ENCODE measurements around the gene RADX. TPM values are rescaled to one million over a fixed set of nuclear protein-coding genes. Genes with fewer than 3 reads are reported as not detected.
A peak's percentile ranks its signal among the peaks of the same experiment; 100 is the strongest.

RADX gene
- total RNA-seq, 2 experiments from 2014 or later = 11.8 to 12.7 TPM

GRCh38 chrX:106692425-106693065 is 80.8 kb downstream of the RADX start:
- intact Hi-C loops (cut with micrococcal nuclease) = no loop called here
- H3K9me3 Mint-ChIP-seq = no peaks in the 10 kb centered on the region
- ChIA-PET POLR2A (no interaction called here), CTCF (no interaction called here)
- no peaks in the 10 kb centered on the region for H3K4me1 Mint-ChIP-seq (ENCODE audit: low read depth)
- no peak overlapping the region for H3K4me3 Mint-ChIP-seq
- no peak for DNase-seq
- no peak overlapping the region for H3K27ac Mint-ChIP-seq
- no peaks in the 10 kb centered on the region for H3K36me3 Mint-ChIP-seq
- H3K27me3 Mint-ChIP-seq = no peaks in the 10 kb centered on the region

GRCh38 chrX:106696502-106696901 is 84.7 kb downstream of the RADX start:
- Mint-ChIP-seq H3K27ac (no peak overlapping the region), H3K4me1 (ENCODE audit: low read depth) (no peaks in the 10 kb centered on the region), H3K36me3 (no peaks in the 10 kb centered on the region), H3K4me3 (no peak overlapping the region), H3K9me3 (no peaks in the 10 kb centered on the region), H3K27me3 (peaks cover 1% of the 10 kb centered on the region)
- ChIA-PET POLR2A (no interaction called here), CTCF (no interaction called here)
- intact Hi-C loops (cut with micrococcal nuclease) = no loop called here
- DNase-seq = no peak

DNA sequence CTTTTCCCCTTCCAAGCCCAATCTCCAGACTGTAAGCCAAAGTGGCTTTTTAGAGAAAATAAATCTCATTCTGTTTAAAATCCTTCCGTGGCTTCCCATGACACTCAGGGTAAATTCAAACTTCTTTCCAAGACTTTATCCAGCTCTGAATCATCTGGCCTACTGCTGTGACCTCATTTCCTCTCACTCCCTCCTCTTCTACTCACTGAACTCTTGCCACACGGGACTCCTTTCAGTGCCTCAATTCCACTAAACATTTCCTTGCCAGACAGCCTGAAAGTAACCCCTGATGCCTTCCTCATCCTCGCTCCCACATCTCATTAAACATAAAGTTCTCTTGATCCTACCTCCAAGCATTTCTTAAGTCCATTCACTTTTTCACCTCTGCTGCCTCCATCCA is 86.9 kb downstream of the RADX start:
- CTCF ChIA-PET = no interaction called here
- H3K4me1 Mint-ChIP-seq (ENCODE audit: low read depth) = no peaks in the 10 kb centered on the region
- H3K36me3 Mint-ChIP-seq = no peaks in the 10 kb centered on the region
- no peaks in the 10 kb centered on the region for H3K9me3 Mint-ChIP-seq
- DNase-seq = no peak
- H3K4me3 Mint-ChIP-seq = no peak overlapping the region
- POLR2A ChIA-PET = no interaction called here
- peaks cover 3% of the 10 kb centered on the region for H3K27me3 Mint-ChIP-seq
- intact Hi-C loops (cut with micrococcal nuclease) = no loop called here
- H3K27ac Mint-ChIP-seq = no peak overlapping the region

GRCh38 chrX:106702636-106703035 is 90.9 kb downstream of the RADX start:
- Mint-ChIP-seq H3K27ac (no peak overlapping the region), H3K4me3 (no peak overlapping the region), H3K36me3 (no peaks in the 10 kb centered on the region), H3K9me3 (no peaks in the 10 kb centered on the region), H3K4me1 (ENCODE audit: low read depth) (peaks cover under 1% of the 10 kb centered on the region), H3K27me3 (peaks cover 3% of the 10 kb centered on the region)
- POLR2A ChIA-PET = no interaction called here
- no peak for DNase-seq
- intact Hi-C loops (cut with micrococcal nuclease) = no loop called here
- CTCF ChIA-PET = no interaction called here

- no peaks in the 10 kb centered on the region for H3K9me3 Mint-ChIP-seq
- H3K4me1 Mint-ChIP-seq (ENCODE audit: low read depth) = peaks cover 5% of the 10 kb centered on the region
- DNase-seq = no peak
- peaks cover 2% of the 10 kb centered on the region for H3K27me3 Mint-ChIP-seq
- no peaks in the 10 kb centered on the region for H3K36me3 Mint-ChIP-seq
- POLR2A ChIA-PET = no interaction called here
- intact Hi-C loops (cut with micrococcal nuclease) = no loop called here
- no peak overlapping the region for H3K27ac Mint-ChIP-seq
- CTCF ChIA-PET = no interaction called here
- no peak overlapping the region for H3K4me3 Mint-ChIP-seq
Observed at GRCh38 chrX:106706466-106706865, 94.7 kb downstream of the RADX start.

DNA sequence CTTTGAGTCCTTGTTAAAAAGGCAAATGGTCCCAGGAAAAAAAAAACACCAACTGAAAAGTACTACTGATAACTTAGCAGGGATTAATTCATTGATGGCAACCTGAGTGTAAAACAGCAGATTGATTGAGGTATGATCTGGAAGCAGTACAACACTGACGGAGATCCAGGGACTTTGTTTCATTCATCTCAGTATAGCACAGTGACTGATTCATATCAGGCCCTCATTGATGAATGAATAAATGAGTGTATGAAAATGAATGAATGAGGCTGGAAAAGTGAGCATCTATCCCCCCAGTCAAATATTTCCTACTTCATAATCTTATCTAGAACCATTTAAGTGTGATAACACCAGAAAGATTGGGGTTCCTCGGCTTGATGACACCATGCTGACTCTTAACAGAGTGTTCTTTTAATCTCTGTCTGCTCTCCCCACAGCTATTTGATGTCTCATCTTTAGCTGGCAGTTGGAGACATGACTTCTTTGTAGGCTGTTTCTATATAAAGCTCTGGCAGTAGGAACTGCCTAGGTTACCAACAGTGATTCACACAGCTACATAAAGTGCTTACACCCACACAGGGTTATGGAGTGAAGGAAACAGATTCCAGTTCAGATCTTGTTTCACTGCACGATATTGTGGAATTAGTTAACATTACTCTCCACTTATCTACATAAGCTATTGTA is 96.1 kb downstream of the RADX start:
- Mint-ChIP-seq H3K36me3 (no peaks in the 10 kb centered on the region), H3K4me1 (ENCODE audit: low read depth) (peaks cover 5% of the 10 kb centered on the region), H3K4me3 (no peak overlapping the region), H3K27ac (no peak overlapping the region), H3K27me3 (no peaks in the 10 kb centered on the region), H3K9me3 (no peaks in the 10 kb centered on the region)
- intact Hi-C loops (cut with micrococcal nuclease) = no loop called here
- CTCF ChIA-PET = no interaction called here
- DNase-seq = no peak
- POLR2A ChIA-PET = no interaction called here

GRCh38 chrX:106710771-106711170 is 99.0 kb downstream of the RADX start:
- Mint-ChIP-seq H3K36me3 (no peaks in the 10 kb centered on the region), H3K27ac (no peak overlapping the region), H3K9me3 (no peaks in the 10 kb centered on the region), H3K4me1 (ENCODE audit: low read depth) (peaks cover 5% of the 10 kb centered on the region), H3K27me3 (no peaks in the 10 kb centered on the region), H3K4me3 (no peak overlapping the region)
- ChIA-PET CTCF (no interaction called here), POLR2A (no interaction called here)
- DNase-seq = no peak
- intact Hi-C loops (cut with micrococcal nuclease) = no loop called here

DNA sequence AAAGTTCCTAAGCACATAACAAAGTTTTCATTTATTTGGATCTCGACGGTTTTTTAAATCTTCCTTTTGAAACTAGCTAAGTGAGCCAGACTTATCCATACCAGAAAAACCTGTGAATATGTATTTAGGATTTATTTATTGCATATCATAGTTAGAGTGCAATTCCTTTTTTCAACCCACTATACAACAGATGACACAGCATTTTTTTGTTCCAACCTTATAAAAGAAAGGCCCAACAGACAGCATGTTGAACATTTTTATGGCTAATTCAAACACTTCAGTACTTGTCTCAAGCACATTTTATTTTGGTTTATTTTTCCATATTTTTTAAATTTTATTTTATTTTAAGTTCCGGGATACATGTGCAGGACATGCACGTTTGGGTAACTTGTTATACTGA is 99.6 kb downstream of the RADX start:
- no peaks in the 10 kb centered on the region for H3K9me3 Mint-ChIP-seq
- intact Hi-C loops (cut with micrococcal nuclease) = no loop called here
- CTCF ChIA-PET = no interaction called here

GRCh38 chrX:106716004-106716403 is 104.2 kb downstream of the RADX start:
- Mint-ChIP-seq H3K4me1 (ENCODE audit: low read depth) (no peaks in the 10 kb centered on the region), H3K27me3 (peaks cover 4% of the 10 kb centered on the region), H3K9me3 (no peaks in the 10 kb centered on the region), H3K4me3 (no peak overlapping the region), H3K27ac (no peak overlapping the region), H3K36me3 (no peaks in the 10 kb centered on the region)
- CTCF ChIA-PET = no interaction called here
- POLR2A ChIA-PET = no interaction called here
- no peak for DNase-seq
- intact Hi-C loops (cut with micrococcal nuclease) = no loop called here

More for the DNA sequence above, 99.6 kb downstream of the RADX start:
- Mint-ChIP-seq H3K36me3 (no peaks in the 10 kb centered on the region), H3K27ac (no peak overlapping the region), H3K4me1 (ENCODE audit: low read depth) (peaks cover 5% of the 10 kb centered on the region), H3K27me3 (peaks cover 3% of the 10 kb centered on the region), H3K4me3 (no peak overlapping the region)
- DNase-seq = no peak
- POLR2A ChIA-PET = no interaction called here

DNA sequence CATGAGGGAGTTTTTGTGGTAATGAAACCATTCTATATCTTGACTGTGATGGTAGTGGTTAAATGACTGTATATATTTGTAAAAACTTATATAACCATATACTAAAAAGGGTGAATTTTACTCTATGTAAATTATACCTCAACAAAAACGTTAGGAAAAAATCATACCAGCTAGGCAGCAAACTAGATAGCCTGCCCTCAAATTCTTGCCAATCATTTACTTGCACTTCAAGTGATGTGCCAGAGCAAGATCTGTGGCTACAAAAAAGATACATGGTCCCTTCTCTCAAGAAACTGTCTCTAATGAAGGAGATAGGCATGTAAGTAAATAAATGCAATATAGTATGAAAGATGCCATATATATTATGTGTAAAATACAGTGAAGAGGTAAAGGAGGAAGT is 104.7 kb downstream of the RADX start:
- Mint-ChIP-seq H3K27me3 (peaks cover 4% of the 10 kb centered on the region), H3K4me1 (ENCODE audit: low read depth) (no peaks in the 10 kb centered on the region), H3K4me3 (no peak overlapping the region), H3K9me3 (no peaks in the 10 kb centered on the region), H3K36me3 (no peaks in the 10 kb centered on the region), H3K27ac (no peak overlapping the region)
- intact Hi-C loops (cut with micrococcal nuclease) = no loop called here
- DNase-seq = no peak
- ChIA-PET POLR2A (no interaction called here), CTCF (no interaction called here)

- H3K4me1 Mint-ChIP-seq (ENCODE audit: low read depth) = no peaks in the 10 kb centered on the region
- POLR2A ChIA-PET = no interaction called here
Observed at GRCh38 chrX:106718709-106719108, 106.9 kb downstream of the RADX start.

GRCh38 chrX:106725931-106726330 is 114.2 kb downstream of the RADX start:
- peak overlapping the region; percentile 69 for H3K4me3 Mint-ChIP-seq
- H3K36me3 Mint-ChIP-seq = no peaks in the 10 kb centered on the region
- POLR2A ChIA-PET = no interaction called here
- CTCF ChIA-PET = no interaction called here
- no peak for DNase-seq
- no peaks in the 10 kb centered on the region for H3K9me3 Mint-ChIP-seq
- no peak overlapping the region for H3K27ac Mint-ChIP-seq
- intact Hi-C loops (cut with micrococcal nuclease) = loop anchor here (5.0 to 10.0 kb wide), 2 partner anchors 114 to 241 kb away; partner anchors contain the start of gene RADX
- peaks cover 18% of the 10 kb centered on the region for H3K27me3 Mint-ChIP-seq
- H3K4me1 Mint-ChIP-seq (ENCODE audit: low read depth) = peaks cover 5% of the 10 kb centered on the region

More at GRCh38 chrX:106718709-106719108, 106.9 kb downstream of the RADX start:
- H3K36me3 Mint-ChIP-seq = no peaks in the 10 kb centered on the region
- CTCF ChIA-PET = no interaction called here
- H3K4me3 Mint-ChIP-seq = no peak overlapping the region
- no peak for DNase-seq
- H3K27me3 Mint-ChIP-seq = peaks cover 4% of the 10 kb centered on the region
- intact Hi-C loops (cut with micrococcal nuclease) = no loop called here
- H3K9me3 Mint-ChIP-seq = no peaks in the 10 kb centered on the region
- no peak overlapping the region for H3K27ac Mint-ChIP-seq

All from activated CD4-positive, alpha-beta memory T cell treated with anti-CD3 and anti-CD28 coated beads for 36 hours (primary cell).